Activated CD4-positive, alpha-beta T cell treated with anti-CD3 and anti-CD28 coated beads, Interleukin-2, amount 50 U/mL, for 16 hours (primary cell): ENCODE data around the gene ATXN7.

Source experiments
- DNase-seq: peaks from one replicate; pipeline ENCODE4 v3.0.0-alpha.2; 2020

Gene ATXN7

DNA sequence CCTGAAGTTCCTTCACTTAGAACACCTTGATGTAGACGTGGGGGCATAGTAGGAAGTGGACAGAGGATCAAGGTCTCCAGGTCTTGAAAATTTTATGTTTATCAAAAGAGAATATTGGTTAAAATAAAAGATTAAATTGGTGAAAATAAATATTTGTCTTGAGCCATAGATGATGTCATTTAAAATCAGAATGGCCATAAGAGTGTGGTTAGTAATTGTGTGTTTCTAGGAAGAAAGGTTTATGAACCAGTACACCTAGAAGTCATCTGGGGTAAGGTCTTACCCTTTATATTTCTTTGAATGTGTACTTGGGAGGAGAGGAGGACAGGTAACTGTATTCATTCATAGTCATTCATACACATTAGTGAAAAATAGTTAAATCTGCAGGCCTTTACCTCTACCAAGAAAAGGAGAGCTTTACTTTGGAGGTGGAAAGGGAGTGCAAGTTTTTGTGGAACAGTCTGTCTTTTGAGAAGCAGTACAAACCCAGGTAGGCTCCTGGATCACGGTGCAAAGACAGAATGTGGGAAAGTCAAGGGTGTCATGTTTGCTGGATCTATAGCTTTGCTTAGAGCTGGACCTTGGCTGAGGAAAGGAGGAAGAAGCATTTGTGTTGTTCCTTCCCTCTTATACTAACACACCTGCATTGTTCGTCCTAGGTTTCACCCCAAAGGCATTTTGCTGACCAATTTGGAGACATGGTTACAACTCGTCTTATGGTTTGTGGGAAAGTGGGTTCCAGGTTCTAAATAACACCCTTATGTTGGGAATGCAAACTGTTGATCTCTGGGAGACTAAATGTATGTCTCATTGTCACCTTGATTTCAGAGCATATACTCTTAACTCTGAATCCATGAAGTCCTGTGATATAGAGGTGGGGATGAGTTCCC lies 42.3 kb downstream of the ATXN7 start:
- no peak for DNase-seq

DNA sequence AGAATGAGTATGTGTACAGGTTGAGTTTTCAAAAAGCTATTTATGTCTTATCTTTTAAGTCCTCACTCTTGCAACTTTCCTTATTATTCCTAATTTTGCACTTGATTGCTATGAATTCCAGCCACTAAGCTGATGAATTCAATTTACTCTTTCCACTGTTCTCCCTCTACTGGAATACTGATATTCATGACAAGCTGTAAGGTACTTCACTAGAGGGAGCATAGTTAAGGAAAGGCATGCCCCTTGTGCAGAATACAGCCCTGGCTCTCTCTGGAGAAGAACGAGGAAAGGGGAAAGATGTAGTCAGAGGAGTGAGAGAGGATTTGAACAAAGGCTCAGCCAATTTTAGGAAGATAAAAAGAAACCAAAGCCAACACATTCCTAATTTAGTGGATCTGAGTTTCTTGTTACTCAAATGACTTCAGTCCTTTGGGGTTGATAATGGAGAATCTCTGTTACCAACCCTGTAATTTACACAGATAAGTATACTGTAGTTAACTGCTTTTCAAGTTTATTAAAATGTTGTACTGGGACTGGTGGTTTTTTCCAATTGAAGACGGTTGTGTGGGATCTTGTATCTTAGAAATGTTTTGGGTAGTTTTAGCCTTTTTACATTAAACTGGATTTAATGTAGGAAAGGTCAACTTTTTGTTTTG lies 44.5 kb downstream of the ATXN7 start:
- no peak for DNase-seq

DNA sequence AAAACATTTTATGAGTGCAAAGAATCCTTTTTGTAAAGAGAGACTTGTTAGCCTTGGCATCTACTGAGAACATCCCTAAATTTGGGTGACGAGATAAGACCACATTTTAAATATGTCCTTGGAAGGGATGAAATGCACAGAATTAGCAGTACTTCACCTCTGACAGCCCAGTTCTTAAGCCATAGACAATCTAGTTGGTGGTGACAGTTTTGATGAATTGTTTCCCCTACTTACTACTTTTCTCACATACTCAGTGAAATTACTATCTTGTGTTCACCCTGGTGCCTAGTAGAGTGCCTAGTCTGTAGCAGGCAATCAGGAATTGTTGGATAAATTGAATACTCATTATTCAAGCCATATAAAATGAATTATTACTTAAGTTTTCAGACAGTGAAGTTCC lies 45.1 kb downstream of the ATXN7 start:
- DNase-seq: no peak

GRCh38 chr3:63909431-63909830 lies 45.8 kb downstream of the ATXN7 start:
- DNase-seq: no peak

GRCh38 chr3:63910001-63910400 lies 46.3 kb downstream of the ATXN7 start:
- no peak for DNase-seq

DNA sequence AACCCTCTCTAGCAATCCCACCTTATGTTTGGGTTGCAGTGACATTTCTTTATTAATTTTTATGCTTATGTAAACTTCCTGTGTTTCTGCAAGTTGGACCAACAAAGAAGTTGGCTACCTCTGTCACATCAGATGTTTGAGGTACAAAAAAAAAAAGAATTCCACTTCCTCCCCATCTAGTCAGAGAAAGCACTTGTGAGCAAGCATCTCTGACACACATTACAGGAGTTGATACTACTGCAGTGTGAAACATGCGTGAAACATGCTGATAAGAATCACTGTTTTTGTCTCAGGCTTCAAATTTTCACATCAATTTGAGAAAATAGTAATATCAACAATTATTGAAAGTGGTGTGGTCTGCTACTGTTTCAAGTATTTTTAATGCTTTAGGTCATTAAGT lies 47.2 kb downstream of the ATXN7 start:
- DNase-seq: peak; percentile 56

GRCh38 chr3:63911509-63911872 lies 47.8 kb downstream of the ATXN7 start:
- DNase-seq: peak; percentile 56

GRCh38 chr3:63911873-63912767 lies 48.5 kb downstream of the ATXN7 start, which contains the start of gene SCAANT1:
SCAANT1 (minus strand) TSS chr3:63912383.
- peak; percentile 82 for DNase-seq

- peak; percentile 47 for DNase-seq
Measured at GRCh38 chr3:63912768-63913588, 49.3 kb downstream of the ATXN7 start.

DNA sequence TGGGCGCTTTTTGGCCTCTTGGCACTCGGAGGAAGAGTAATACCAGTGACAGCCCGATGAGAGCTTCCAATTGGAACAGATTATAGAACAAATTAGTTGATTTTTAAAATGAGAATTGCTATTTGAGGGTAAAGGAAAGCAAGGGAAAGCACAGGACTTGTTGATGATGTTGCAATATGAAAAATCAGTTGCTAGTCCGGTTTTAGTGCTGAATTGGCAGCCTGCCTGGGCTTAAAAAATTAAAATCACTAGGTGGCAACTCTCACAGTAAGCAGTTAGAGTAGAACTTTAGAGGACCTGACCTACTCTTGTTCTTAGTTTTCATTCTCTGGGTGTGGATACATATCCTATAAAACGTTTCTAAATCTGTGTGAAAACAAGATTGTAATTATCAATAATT lies 50.6 kb downstream of the ATXN7 start:
- no peak for DNase-seq

DNA sequence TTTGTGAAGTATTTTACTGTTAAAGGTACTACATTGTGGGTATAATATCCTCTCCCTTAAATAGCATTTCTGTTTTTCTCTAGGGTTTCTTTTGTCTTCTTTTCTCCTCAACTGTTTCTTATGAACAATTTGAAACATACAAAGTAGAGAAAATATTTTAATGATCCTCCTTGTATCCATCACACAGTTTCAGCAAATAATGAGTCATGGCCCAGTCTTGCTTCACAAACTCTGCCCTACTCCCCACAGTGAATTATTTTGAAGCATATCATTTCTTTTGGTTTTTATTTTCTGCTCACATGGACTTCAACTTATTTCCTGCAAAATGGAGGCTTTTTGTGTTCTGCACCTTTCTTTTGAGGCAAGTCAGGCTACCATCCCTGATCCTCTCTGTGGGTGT lies 54.7 kb downstream of the ATXN7 start:
- no peak for DNase-seq

DNA sequence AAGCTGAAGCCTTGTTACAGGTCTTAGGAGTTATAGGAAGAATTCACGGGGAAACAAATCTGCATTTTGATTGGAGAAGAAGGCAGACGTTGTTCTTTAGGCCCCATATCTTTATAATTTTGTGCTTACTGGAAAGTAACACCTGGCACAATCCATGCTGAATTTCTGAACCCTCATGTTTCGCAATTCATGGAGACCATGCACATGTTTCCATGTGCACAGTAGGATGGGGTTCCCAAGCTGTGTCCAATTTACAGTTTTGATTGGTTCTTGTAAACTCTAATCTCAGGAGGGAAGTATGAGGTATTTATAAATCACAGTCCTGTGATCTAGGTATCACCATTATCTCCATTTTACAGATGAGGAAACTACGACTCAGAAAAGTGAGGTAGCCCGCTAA lies 56.3 kb downstream of the ATXN7 start:
- DNase-seq: no peak

GRCh38 chr3:63921741-63922482 lies 58.2 kb downstream of the ATXN7 start:
- no peak for DNase-seq

DNA sequence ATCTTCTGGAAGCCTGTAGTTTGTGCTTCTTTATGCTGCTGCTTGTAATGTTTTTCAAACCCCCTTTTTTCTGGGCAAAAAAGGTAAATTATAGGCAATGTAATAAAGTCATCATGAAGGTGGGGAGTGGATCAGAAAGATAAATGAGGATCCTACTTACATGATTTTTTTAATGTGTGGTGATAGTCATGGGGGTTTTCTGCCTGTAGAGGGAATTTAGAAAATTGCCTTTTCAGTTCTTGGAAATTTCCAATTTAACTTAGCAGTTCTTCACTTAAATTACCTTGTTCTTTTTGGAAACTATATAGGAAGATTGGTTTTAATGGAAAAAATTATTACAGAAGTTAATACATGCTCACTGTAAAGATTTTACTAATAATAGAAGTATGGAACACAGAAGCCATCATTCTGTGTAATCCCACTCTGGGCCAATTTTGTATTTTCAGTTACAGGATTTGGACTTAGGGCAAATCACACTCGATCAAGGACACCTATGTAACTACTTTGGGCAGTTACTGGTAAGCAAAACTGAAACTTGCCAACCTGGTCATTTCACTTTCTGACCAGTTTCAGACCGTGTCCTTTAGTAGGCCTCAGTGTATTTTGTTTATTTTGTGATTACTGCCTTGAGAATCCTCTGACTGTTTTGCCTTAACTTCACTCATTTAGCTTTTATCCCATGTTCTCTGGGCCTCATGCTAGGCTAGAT lies 59.0 kb downstream of the ATXN7 start:
- no peak for DNase-seq

GRCh38 chr3:63926309-63926708 lies 62.6 kb downstream of the ATXN7 start:
- DNase-seq: no peak

DNA sequence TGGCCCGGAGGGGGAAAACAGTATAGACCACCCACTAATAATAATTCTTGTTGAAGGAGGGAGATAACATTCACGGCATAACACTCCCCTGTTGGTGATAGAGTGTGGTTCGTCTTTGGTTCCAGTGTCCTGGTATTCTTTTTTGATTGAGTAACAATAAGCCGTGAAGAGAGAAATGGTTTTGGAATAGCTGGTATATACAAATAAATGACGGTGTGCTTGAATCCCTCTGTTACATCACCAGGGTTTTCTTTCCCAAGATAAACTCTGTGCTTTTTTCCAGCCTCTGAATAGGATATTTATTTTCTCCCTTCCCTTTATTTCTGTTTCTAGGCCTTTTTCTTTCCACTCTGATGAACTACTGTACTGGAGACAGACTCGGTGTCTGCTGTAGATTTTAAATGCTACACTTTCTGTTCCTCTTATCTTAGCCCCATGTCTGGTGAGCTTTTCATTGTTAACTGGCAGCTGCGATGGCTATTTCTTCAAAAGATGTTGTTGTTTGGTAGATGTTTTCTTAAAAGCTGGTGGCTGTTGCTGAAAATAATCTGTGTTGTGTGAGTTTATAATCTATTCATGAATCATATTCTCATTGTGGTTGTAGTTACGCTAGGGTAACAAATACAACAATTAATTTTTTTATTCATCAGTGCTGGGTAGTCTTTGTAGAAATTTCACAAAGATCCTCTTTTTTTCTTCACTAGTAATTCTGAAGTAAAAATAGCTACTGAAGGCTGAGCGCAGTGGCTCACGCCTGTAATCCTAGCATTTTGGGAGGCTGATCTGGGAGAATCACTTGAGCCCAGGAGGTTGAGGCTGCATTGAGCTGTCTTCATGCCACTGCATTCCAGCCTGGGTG lies 64.0 kb downstream of the ATXN7 start:
- DNase-seq: no peak

DNA sequence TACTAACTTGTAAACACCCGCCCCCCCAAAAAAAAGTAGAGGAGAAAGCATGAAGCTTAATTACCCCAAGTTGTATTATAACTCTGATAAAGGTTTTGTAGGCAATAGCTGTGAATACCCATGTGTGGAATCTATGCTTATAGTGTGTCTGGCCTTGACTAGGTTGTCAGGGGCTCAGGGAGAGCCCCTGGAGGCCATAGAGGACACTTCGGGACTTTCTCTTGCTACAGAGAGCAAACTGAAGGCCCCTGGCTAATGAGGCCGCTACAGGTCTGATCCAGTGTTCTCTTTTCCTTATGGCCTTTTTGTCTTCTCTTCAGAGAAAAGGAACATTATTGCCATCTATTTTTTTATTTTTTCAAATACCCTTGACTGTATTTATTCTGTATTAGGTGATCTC lies 67.6 kb downstream of the ATXN7 start:
- no peak for DNase-seq

DNA sequence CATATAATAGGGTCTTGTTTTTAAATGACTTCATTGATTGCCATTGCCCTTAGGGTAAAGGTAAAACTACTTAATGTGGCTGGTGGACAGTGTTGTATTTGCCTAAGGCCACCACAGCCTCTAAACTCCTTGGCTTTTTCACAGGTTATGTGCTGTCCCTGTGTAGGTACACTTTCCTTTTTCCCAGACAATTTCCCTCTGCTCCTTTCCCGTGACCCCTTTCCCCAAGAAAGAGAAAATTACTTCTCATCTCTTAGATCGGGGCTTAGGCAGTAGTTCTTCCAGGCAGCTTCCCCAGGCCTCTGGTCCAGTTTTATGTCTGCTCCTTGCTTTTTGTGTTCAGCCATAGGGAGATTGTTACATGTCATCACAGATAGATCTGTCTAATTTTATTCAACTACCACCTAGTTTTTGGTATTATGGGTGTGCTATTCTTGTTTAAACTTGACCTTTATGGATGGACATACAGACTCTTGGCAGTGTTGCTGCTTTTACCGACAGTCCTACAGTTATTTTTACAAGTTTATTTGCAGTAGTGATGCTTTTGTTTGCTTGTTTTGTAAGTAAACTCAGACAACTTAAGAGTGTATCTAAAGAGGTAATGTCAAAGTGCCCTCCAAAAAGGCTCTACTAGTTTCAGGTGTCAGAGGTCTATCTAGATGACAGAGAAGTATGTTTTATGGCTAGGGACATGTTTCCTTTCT lies 69.0 kb downstream of the ATXN7 start:
- no peak for DNase-seq

DNA sequence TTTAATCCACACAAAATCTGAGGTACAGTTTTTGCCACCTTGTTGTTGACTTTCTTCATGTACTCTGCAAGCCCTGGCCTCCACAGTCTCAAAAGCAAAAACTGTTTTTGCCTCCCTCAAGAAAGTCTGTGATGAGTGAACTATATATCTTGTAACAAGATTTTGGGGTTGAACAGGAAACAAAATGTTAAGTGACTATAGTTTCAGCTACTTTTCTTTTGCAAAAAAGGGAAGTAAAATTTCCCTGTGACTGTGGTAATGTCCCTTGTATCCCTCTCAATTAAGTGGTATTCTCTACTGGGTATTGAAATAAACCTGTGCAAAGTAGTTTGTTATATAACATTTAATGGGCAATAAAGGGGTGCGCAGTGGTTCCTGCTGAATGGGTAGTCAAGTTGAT lies 69.8 kb downstream of the ATXN7 start:
- no peak for DNase-seq
